CD14-positive monocyte (primary cell): Measurements from ENCODE around the gene DOHH. TPM values are rescaled to one million over a fixed set of nuclear protein-coding genes. Genes with fewer than 3 reads are reported as not detected.

Experiments
- DNase-seq, 3 donors: peaks; one replicate each; pipeline ENCODE4 v3.0.0-alpha.2; 2011 to 2022
- H2AFZ ChIP-seq: 2 replicates; pipeline ENCODE4 v1.6.0; 2012; ENCODE audit warnings: mild to moderate bottlenecking, low read depth, low read length, inconsistent platforms; ENCODE audit not compliant: insufficient read depth, poor library complexity, severe bottlenecking
- H3K27ac ChIP-seq, 2 donors: 1 replicate in 1 of 2; 2 replicates in 1 of 2; pipeline ENCODE4 v1.5.1; 2012 to 2013; ENCODE audit warnings: low read length in 2 of 2, control low read depth in 1 of 2, inconsistent platforms in 1 of 2, low read depth in 1 of 2, mild to moderate bottlenecking in 1 of 2
- H3K27me3 ChIP-seq, 2 donors: one replicate each; pipeline versions ENCODE4 v1.6.0 to v1.6.1; 2011 to 2013; ENCODE audit warnings: low read length in 2 of 2; ENCODE audit not compliant: control insufficient read depth in 2 of 2, insufficient read depth in 2 of 2
- H3K36me3 ChIP-seq, 2 donors: replicated peaks in 1 of 2; 1 replicate in 1 of 2; 2 replicates in 1 of 2; pipeline versions ENCODE4 v1.5.1 to v1.6.1; 2012 to 2013; ENCODE audit warnings: low read length in 2 of 2, control low read depth in 1 of 2, inconsistent platforms in 1 of 2, mild to moderate bottlenecking in 1 of 2; ENCODE audit not compliant: insufficient read depth in 2 of 2, control insufficient read depth in 1 of 2
- H3K4me1 ChIP-seq, 2 donors: 1 replicate in 1 of 2; 2 replicates in 1 of 2; pipeline versions ENCODE4 v1.5.1 to v1.6.1; 2012 to 2013; ENCODE audit warnings: low read length in 2 of 2, control low read depth in 1 of 2, inconsistent platforms in 1 of 2, mild to moderate bottlenecking in 1 of 2, moderate library complexity in 1 of 2; ENCODE audit not compliant: insufficient read depth in 2 of 2, control insufficient read depth in 1 of 2
- H3K4me2 ChIP-seq: replicated peaks from 2 replicates; pipeline ENCODE3; 2012; ENCODE audit warnings: low read length, moderate library complexity, mild to moderate bottlenecking; ENCODE audit not compliant: poor library complexity, severe bottlenecking; ENCODE audit errors: extremely low read depth
- H3K4me3 ChIP-seq, 3 experiments: fragments of 200-600 bp in 1 of 3; sonication (generic) in 1 of 3; replicated peaks in 1 of 3; 1 replicate in 2 of 3; 2 replicates in 1 of 3; pipeline ENCODE4 v1.5.1; 2011 to 2013; ENCODE audit warnings: low read length in 3 of 3, mild to moderate bottlenecking in 3 of 3, control low read depth in 2 of 3, low read depth in 2 of 3, inconsistent platforms in 1 of 3, moderate library complexity in 1 of 3
- H3K79me2 ChIP-seq: 2 replicates; pipeline ENCODE4 v1.6.0; 2012; ENCODE audit warnings: mild to moderate bottlenecking, control low read depth, inconsistent platforms, low read length, moderate library complexity; ENCODE audit not compliant: insufficient read depth
- H3K9ac ChIP-seq: 2 replicates; pipeline ENCODE4 v1.6.0; 2017; ENCODE audit warnings: low read length, mild to moderate bottlenecking; ENCODE audit not compliant: insufficient read depth, poor library complexity, severe bottlenecking
- H3K9me3 ChIP-seq, 2 donors: replicated peaks in 1 of 2; 1 replicate in 1 of 2; 2 replicates in 1 of 2; pipeline versions ENCODE4 v1.5.1 to v1.6.1; 2012 to 2013; ENCODE audit warnings: low read length in 2 of 2, control low read depth in 1 of 2; ENCODE audit not compliant: control insufficient read depth in 1 of 2, insufficient read depth in 1 of 2
- H4K20me1 ChIP-seq: 2 replicates; pipeline ENCODE4 v1.6.0; 2012; ENCODE audit warnings: mild to moderate bottlenecking, low read length, control low read depth, moderate library complexity; ENCODE audit not compliant: insufficient read depth
- H3K27ac Mint-ChIP-seq, 7 donors: one replicate each; pipeline ENCODE4 v1.8.0; 2020; ENCODE audit warnings: mild to moderate bottlenecking in 7 of 7, mixed read lengths in 7 of 7, moderate library complexity in 6 of 7, inconsistent platforms in 2 of 7
- H3K27me3 Mint-ChIP-seq, 3 donors: one replicate each; pipeline ENCODE4 v1.8.0; 2021 to 2022; ENCODE audit warnings: low read depth in 3 of 3, mild to moderate bottlenecking in 3 of 3, mixed read lengths in 3 of 3, moderate library complexity in 3 of 3, inconsistent platforms in 1 of 3
- H3K36me3 Mint-ChIP-seq, 2 donors: one replicate each; pipeline ENCODE4 v1.8.0; 2020; ENCODE audit warnings: mixed read lengths in 2 of 2, inconsistent platforms in 1 of 2, mild to moderate bottlenecking in 1 of 2
- H3K4me1 Mint-ChIP-seq: one replicate; pipeline ENCODE4 v1.8.0; 2020; ENCODE audit warnings: mild to moderate bottlenecking, mixed read lengths
- H3K4me3 Mint-ChIP-seq, 2 donors: one replicate each; pipeline ENCODE4 v1.8.0; 2020; ENCODE audit warnings: mild to moderate bottlenecking in 2 of 2, mixed read lengths in 2 of 2, moderate library complexity in 1 of 2
- H3K9me3 Mint-ChIP-seq, 7 donors: one replicate each; pipeline ENCODE4 v1.8.0; 2020 to 2022; ENCODE audit warnings: mixed read lengths in 7 of 7, mild to moderate bottlenecking in 6 of 7, moderate library complexity in 6 of 7, inconsistent platforms in 2 of 7
- CTCF ChIP-seq: fragments of 200-600 bp; IDR thresholded peaks from one replicate; pipeline ENCODE4 v1.8.0; 2022; ENCODE audit warnings: antibody characterized with exemption, mild to moderate bottlenecking
- WGBS: methylation state at CpG from one replicate; pipeline ENCODE4 v1.1.5; 2013; ENCODE audit warnings: missing lambda C conversion rate; ENCODE audit not compliant: insufficient coverage; 5-methylcytosine and 5-hydroxymethylcytosine counted together
- intact Hi-C, 2 donors: fragments of 100-400 bp; cut with micrococcal nuclease; formaldehyde crosslinking; loops; one replicate each; pipeline versions ENCODE4 v1.15.0 to v1.15.1; 2023
- polyA plus RNA-seq, 3 donors: library from polyadenylated mRNA; depleted of rRNA in 1 of 3; unstranded in 2 of 3; stranded (reverse) in 1 of 3; fragments of 300-500 nt in 2 of 3; fragments of >200 nt in 1 of 3; fragmentation: Illumina TruSeq in 2 of 3; gene quantifications; 1 replicate in 2 of 3; 2 replicates in 1 of 3; pipeline ENCODE4 v1.2.3, GENCODE V29; 2012 to 2021

DOHH gene
- polyA plus RNA-seq, 3 donors = 3.7 to 4.2 (median 4.1) TPM

DNA sequence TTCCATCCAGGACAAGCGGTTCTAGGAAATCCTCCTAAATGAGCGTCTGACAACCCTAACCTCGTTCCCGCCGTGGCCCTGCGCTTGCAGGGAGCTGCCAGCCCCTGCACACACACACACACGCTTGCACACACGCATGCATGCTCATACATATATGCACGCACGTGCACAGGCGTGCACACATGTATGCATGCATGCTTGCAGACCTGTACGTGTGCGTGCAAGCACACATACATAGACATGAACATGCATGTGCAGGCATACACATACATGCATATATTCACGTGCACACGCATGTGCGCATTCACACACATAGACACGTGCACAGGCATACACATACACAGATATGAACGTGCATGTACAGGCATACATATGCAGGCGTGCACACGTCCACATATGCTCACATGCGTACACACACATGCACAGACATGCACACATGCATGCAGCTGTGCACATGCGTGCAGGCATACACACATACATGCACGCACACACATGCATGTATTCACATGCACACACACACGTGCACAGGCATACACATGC lies 55.7 kb downstream of the DOHH start:
- H3K36me3 ChIP-seq = peaks cover 62 to 84% of the 10 kb centered on the region in 2 donors
- H3K4me1 ChIP-seq = no peaks in the 10 kb centered on the region

More for the DNA sequence above, 55.7 kb downstream of the DOHH start:
- Histone ChIP-seq H2AFZ (no peak overlapping the region), H3K79me2 (peaks cover 55% of the 10 kb centered on the region), H3K4me3 (no peak overlapping the region), H3K27me3 (no peaks in the 10 kb centered on the region), H3K27ac (no peak overlapping the region), H3K9me3 (no peaks in the 10 kb centered on the region), H4K20me1 (peaks cover 81% of the 10 kb centered on the region), H3K4me2 (no peak overlapping the region), H3K9ac (no peak overlapping the region)
- TF ChIP-seq CTCF = no peak
- H3K4me3 Mint-ChIP-seq = no peak overlapping the region
- intact Hi-C loops = no loop called here
- no peaks in the 10 kb centered on the region for H3K27me3 Mint-ChIP-seq
- DNase-seq = no peak
- H3K4me1 Mint-ChIP-seq = peaks cover 3% of the 10 kb centered on the region
- WGBS = 70% methylated on average over 23 of the region's 24 CpGs
- H3K36me3 Mint-ChIP-seq = peaks cover 21 to 78% of the 10 kb centered on the region in 2 donors
- H3K27ac Mint-ChIP-seq = peak overlapping the region in 1 of 7 donors; percentile 79
- H3K9me3 Mint-ChIP-seq = no peaks in the 10 kb centered on the region
